NCI-H526 (cell line): ENCODE data around the gene PIWIL4.
"Not testable (repeated sequence)": the region's sequence is repeated elsewhere in the genome, so short reads cannot be mapped to it uniquely, and the experiment has no call there.

Experiments used
- DNase-seq, 2 experiments: peaks; one replicate each; lab custom pipeline; 2025; lab: John Stamatoyannopoulos, UW

PIWIL4 gene

DNA sequence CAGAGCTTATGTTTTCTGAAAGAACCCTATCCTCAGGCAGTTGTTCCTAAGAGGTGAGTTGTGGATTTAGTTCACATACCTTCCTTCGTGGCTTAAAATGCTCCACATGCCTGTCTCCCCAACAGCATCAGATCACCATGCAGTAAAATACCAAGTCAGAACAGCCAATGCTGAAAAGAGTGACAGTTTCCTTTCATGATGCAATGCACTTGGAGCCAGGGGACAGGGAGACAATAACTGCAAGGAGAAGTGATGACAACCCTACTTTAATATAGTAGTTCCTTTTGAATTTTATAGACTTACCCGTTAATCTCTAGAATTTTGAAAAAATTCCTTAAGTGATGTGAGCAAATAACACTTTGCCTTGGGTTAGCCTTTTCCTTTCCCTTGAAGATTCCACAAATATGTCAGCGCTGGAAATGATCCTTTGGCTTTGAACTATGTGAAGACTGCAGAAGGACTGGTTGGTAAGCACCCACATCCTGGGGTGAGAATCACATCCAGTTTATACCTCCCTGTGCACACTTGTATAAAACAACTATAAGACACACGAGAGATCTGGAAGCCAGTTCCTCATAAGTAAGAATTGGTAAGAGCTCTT lies 71.2 kb downstream of the PIWIL4 start:
- no peak for DNase-seq

DNA sequence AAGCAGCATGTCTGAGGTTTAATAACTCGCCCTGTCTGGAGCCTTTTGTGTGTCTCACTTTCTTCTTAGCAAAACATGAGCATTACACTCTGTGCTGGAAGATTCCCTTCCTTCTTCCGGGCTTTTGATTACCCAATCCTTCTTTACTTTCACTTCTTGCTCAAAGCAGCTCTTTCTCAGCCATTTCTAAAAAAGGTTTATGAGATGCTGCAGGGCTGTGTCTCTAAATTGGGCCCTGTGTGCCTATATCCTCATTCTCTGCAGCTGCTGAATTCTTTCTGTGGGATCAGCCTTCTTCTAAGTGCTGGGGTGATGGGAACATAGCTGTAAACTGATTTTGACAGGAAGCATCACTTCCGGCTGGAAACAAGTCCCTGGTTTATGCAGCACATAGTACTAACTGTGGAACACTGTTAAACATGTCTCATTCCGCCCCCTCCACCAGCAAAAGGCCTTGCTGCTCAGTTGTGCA lies 71.8 kb downstream of the PIWIL4 start:
- no peak for DNase-seq

DNA sequence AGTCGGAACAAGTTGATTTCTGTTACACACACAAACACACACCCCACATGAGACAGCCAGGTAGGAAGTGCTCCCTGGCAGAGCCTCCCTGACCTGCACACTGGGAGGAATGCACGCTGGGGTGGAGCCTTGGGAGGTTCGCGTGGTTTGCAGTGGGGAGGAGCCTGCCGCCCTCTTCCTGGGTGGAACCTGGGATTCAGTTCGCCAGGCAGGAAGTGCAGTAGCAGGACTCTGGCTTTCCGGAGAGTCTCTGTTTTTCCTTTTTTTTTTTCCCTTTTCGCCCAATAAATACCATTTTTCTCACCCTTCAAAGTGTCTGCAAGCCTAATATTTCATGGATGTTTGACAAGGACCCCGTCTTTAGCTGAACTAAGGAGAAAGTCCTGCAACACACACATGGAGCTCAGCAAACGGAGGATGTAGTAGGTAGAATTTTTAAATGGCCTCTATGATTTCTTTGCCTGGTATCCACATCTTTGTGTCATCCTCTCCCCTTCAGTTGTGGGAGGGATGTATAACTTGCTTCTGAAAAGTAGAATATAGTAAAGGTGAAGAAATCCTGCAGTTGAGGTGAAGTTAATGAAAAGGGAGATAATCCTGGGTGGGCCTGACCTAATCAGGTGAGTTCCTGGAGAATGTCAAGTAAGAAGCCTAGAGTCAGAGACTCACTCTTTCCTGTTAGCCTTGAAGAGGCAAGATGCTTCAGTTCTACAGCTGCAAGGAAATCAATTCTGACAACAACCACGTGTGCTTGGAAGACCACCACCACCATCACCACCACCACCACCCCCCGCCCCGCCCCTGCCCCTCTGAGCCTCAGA lies 72.9 kb downstream of the PIWIL4 start:
- no peak for DNase-seq

DNA sequence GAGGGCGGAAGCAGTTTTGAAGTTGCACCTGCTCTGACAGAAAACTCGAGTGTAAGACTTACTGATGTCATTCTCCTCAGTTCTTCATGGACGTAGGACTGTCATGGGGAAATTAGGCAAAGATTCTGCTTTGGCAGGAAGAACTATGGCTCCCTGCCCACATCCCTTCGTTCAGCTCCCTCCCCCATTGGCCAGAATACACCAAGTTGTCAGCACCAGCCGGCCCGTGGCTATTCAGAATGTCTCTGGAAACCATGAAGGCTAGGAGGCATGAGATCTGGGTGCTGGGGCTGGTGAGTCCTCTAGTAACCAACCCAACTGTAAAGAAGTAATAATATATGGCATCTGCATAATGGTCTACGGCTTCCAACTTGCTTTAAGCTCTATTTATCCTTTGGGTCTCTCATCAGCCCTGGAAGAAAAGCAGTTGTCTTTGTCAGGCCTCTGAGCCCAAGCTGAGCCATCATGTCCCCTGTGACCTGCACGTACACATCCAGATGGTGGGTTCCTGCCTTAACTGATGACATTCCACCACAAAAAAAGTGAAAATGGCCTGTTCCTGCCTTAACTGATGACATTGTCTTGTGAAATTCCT lies 74.1 kb downstream of the PIWIL4 start:
- DNase-seq: no peak

DNA sequence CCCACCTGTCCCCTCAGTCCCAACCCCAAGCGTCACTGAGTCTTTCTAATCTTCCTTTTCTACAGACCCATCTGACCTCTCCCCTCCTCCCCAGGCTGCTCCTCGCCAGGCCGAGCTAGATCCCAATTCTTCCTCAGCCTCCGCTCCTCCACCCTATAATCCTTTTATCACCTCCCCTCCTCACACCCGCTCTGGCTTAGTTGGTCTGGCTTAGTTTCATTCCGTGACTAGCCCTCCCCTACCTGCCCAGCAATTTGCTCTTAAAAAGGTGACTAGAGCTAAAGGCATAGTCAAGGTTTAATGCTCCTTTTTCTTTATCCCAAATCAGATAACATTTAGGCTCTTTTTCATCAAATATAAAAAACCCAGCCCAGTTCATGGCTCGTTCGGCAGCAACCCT lies 76.0 kb downstream of the PIWIL4 start:
- not testable (repeated sequence) for DNase-seq

DNA sequence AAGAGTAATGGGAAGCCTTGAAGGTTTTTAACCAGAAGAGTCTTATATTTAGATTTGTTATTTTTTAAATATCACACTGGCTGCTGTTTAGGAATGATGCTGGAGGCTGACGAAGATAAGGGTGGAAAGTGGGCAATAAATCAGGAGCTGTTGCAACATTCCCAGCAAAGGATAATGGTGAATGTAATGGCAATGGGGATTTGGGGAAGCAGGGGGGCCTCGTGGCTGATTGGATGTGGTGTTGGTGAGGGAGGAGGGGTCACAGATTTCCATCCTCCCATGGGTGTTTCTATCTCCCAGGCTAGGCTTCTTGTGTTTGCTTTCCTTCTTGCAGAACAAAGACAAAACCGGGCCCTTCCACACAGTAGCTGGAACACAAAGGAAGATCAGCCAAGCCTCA lies 80.8 kb downstream of the PIWIL4 start:
- DNase-seq: no peak

DNA sequence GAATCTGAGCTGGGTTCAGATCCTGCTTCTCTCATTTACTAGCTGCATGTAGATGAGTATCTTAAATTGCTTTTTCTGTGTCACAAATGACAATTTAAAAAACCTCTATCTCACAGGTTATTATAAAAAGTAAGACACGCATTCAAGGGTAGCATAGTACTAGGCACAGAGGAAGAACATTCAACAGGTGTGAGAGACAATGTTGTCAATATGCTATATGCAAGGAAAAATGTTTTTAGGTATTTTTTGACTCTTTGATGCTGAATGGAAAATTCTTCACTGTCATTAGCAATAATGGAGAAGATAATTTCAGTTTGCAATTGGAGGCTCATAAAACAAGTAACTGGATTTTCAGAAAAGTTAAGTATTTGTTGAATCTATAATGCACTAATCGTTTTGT lies 81.6 kb downstream of the PIWIL4 start:
- no peak for DNase-seq

DNA sequence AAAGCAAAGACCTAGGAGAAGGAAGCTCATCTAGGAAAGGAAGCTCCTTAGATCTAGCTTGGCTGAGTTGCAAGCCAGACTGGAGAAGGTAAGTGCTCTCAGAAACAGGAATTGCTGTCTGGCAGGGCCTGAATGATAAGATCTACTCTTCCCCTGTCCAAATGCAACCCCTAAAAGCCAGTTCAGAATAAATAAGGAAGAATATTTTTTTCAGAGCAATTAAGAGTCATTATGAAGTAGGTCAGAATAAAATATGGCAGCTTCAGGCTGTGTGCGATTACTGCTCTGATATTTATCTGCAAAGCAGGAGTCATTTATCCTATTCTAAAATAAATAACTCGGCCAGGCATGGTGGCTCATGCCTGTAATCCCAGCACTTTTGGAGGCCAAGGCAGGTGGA lies 82.1 kb downstream of the PIWIL4 start:
- DNase-seq: no peak

DNA sequence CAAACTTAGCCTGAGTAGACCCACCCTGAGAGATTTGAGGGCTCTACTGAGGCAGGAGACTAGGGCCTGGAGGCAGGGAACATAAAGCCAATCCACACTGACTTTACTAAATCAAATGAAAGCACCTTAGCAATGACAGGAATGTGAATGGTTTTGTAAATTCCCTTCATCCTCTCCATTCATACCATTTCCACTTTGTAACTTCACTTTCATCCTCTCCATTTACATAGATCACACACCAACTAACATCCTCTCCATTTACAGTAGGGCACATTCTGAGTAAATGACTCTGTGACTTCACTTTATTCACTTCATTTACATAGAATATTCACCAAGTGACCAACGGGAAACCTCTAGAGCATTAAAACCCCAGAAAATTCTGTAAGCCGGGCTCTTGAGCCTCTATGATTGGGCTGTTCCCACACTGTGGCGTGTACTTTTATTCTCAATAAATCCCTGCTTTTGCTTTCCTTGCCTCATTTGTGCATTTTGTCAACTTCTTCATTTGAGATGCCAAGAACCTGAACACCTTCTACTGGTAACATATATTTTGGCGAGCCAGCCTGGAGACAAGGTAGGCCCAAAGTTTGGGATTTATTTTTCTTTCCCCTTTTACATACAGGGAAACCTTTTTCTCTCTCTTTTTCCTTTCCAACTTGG lies 82.9 kb downstream of the PIWIL4 start:
- no peak for DNase-seq

DNA sequence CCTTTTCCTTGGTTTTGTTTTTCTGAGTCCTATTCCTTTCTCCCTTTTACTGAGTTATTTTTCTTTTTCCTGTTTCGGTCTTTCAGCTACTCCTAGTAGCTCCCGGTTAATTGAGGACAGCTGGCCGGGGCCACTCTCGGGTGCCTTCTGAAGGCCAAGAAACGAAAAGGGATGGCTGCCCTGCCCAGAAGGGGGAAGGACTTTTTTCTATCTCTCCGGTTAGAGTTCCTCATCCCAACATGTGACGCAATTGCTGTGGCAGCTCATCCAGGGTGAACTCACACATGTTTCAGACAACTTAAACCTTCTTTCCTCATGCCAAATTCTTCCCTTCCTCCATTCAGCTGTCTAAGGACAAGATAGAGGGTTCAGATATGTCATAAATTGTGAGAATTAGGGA lies 83.6 kb downstream of the PIWIL4 start:
- DNase-seq: no peak

DNA sequence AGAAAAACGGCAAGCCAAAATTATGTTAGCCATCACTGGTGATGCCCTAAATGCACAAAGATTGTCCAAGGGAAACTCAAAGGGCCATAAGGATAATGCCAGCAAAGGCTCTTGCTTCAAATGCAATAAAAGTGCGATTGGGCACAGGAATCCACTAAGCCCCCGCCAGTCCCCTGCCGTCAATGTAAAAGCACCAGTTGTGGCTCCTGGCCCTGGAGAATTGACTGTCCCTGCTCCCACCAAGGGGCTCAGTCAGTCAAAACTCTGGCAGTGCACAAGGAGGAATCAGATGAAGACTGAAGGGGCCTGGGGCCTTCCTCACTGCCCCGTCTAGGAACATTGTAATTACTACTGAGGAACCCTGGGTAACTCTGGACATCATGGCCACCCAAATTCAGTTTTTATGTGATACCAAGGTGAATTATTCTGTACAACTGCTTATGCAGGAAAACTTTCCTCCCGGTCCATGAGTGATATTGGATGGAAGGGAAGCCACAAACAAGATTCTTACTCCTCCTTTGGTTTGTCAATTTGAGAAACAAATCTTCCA lies 85.6 kb downstream of the PIWIL4 start:
- DNase-seq: no peak

DNA sequence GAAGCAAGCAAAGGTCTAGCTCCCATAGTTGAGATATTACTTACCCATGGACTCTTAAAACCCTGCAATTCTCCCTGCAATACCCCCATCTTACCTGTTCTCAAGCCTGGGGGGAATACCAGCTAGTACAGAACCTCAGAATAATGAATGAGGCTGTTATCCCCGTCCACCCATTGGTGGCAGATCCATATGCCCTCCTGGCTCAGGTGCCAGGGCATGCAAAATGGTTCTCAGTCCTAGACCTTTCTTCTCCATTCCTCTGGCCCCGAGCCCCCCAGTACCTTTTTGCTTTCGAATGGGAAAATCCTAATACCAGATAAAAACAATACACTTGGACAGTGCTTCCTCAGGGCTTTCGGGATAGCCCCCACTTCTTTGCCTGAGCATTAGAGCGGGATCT lies 86.4 kb downstream of the PIWIL4 start:
- DNase-seq: no peak

DNA sequence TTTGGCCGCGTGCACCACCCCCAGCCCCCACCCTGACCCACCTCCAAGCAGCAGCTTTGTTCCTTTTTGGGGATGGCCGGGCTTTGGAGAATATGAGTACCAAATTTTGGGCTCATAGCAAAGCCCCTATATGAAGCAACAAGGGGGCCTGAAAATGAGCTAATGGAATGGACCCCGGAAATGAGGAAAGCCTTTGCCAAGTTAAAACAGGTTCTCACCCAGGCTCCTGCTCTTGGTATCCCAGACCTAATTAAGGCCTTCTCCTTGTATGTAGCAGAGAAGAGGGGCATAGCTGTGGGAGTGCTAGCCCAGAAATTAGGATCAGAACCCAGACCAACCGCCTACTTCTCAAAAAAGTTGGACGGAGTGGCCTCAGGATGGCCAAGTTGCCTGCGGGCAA lies 87.0 kb downstream of the PIWIL4 start:
- DNase-seq: no peak

DNA sequence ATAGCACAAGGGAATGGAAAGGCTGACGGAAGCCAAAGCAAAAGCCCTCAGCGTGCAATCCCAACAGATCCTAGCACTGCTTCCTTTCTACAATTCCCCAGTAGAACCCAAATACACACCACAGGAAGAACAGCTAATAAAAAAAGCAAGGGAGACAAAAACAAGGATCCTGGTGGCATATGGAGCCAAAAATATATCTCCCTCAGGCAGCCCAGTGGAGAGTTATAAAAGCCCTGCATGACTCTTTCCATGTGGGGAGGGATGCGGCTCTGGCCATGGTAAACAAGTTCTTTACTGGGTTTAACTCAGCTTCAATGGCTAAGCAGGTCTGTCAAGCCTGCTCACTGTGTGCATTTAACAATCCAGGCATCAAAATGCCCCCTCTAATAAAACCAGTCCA lies 88.1 kb downstream of the PIWIL4 start:
- no peak for DNase-seq

DNA sequence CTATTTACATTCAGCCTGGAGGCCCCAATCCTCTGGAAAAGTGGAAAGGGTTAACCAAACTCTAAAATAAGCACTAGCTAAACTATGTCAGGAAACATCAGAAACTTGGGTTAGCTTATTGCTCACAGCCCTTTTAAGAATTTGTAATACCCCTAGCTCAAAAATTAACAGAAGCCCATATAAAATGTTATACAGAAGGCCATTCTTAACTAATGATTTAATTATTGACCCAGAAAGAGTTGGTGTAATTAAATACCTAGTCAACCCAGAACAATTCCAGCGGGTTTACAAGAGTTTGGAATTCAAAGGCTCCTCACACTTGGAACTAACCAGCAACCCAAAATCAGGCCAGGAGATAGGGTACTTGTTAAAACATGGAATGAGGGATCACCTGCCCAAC lies 88.8 kb downstream of the PIWIL4 start:
- no peak for DNase-seq

DNA sequence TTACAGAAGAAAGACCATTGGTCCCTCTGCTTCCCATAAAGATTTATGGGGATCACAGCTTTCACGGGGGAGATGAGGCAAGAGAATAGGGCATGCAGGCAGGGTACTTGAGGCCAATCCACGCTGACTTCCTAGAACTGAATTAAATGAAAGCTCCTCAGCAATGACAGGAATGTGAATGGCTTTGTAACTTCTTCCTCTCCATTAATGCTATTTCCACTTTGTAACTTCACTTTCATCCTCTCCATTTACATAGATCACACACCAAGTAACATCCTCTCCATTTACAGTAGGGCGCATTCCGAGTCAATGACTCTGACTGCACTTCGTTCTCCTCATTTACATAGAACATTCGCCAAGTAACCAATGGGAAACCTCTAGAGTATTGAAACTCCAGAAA lies 89.8 kb downstream of the PIWIL4 start:
- no peak for DNase-seq

DNA sequence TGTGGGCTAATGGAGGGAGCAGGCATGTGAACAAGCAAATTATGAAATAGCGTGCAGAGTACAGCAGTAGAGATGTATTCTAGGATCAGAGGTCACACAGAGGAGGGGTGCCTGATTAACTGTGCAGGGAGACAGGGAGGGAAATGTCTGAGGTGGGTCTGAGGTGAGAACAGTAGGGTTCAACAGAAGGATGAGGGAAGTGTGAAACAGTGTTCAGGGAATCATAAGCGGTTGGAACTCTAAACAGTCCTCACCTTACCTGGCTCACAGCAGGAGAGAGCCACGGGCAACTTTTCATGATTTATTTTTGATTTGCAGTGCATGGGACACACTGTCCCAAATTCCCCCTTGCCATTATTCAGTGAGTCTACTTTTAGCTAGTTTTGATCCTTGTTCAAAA lies 90.5 kb downstream of the PIWIL4 start:
- no peak for DNase-seq

DNA sequence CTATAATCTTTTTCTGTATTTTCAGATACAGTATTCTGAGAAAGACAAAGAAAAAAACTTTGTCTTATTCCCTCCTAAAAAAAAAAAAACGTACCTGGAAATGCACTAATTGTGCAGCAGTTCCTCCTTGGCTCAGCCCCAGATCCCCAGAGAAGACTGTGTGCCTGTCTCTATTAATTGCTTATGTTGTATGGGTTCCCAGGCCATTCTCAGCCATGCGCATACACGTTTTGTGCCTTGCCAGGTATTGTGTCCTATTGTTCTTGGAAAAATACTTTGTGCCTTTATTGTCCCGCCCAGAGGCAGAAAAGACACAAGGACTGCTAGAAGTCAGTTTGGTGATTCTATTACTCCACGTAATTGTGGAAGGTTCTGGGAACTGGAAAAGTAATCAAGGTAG lies 91.2 kb downstream of the PIWIL4 start:
- DNase-seq: no peak

DNA sequence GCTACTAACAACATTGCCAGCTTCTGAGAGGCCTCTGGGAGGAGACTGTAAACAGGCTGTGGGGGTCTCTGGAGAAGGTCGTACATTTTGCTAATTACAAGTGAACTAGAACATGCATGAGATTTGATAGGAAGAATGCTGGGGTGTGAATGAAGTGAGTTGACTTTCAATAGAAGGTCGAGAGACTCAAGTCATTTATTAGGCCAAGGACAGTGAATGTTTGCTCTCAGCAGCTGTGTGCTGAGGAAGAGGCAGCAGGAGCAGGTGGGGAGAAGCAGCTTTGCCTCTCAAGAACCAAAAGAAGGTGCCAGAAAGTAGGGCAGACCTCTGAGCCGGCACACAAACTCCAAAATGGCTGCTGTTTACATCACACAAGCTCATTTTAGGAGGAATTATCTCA lies 91.7 kb downstream of the PIWIL4 start:
- DNase-seq: no peak

DNA sequence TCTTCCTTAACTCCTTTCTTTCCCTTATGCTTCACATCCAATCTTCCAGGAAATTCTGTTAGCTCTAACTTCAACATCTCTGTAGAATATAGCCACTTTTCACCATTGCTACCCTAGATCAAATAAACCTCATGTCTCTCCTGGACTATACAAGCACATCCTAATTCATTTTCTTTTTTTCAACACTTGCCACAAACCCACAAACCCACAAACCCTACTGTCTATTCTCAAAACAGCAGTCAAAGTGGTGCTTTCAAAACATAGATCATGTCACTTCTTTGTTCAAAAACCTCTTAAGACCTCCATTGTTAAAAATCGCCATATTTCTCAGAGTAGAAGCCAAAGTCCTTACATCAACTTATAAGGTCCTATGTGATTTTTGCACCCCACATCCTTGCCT lies 94.3 kb downstream of the PIWIL4 start:
- no peak for DNase-seq

DNA sequence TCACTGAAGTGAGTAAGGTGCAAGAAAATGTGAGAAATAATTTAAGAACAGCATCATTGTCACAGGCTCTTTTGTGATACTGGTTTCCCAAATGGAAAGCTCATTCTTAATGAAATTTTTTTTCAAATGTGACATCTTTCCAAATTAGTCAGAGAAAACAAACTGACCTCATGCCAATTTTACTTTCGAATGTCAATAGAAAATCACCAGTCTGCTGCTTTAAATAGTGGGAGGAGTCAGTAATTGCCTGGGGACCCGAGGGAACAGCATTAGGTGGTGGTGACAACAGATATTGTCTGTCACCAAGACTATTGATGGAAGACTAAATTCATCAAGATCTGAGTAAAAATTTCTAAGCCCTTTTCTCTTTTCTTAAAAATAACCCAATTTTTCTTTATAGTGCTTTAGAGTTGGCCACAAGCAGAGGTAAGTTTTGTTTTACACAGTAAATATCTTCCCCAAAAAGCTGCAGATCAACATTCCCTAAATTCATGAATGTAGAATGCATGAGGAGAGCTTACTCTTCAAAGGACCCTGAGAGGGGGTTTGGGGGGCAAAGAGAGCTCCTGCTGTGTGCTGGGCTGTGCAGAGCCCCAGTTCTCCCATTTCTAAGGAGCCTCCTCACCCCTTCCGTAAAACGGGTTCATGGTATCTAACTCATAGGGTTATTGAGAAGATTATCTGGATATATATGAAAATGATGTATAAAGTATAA lies 95.1 kb downstream of the PIWIL4 start:
- DNase-seq: no peak

DNA sequence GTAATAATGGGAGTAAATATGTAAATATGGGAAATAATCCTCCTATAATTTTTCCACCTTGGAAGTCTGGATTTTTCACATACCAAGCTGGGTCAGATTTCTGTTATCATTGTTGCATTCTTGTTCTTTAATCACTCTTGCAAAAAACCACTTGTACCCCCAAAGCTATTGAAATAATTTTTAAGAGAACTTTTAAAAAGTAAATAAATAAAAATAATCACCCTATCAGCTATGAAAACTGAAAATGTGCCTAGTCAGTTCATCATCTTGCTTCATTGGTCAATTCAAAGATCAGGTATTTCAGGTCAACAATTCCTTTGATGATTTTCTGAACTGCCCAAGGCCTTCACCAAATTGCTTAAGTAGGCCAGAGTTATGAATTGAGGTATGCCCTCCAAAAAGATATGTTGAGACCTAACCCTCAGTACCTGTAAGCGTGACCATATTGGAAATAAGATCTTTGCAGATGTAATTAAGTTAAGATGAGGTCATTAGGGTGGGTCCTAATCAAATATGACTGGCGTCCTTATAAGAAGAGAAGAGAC lies 95.8 kb downstream of the PIWIL4 start:
- no peak for DNase-seq
